GM23338 (cell line): ENCODE measurements around the gene ARMH1.

ENCODE experiments used
- CTCF ChIP-seq, 2 experiments: fragments of 200-600 bp in 1 of 2; sonication (generic) in 1 of 2; conservative IDR thresholded peaks; 2 replicates each; pipeline versions ENCODE4 v1.5.1 to v1.6.1; 2016 to 2017; ENCODE audit warnings: antibody characterized with exemption in 2 of 2, low read depth in 2 of 2, mild to moderate bottlenecking in 2 of 2, moderate library complexity in 1 of 2
- ETS1 ChIP-seq: IDR thresholded peaks from 2 replicates; pipeline ENCODE4 v1.6.1; 2016; ENCODE audit warnings: antibody characterized with exemption
- JUNB ChIP-seq: IDR thresholded peaks from one replicate; pipeline ENCODE4 v1.6.1; 2016; ENCODE audit warnings: antibody characterized with exemption; ENCODE audit not compliant: unreplicated experiment

- TF ChIP-seq CTCF (conservative IDR thresholded peaks at IDR 0.05; ENCODE audit: low read depth in 2 of 2) (no peak), ETS1 (no peak), JUNB (no peak)
These were observed 29.7 kb upstream of the ARMH1 start for GRCh38 chr1:44644806-44645205.
